ENCODE measurements around the gene CHMP2A. TPM values are rescaled to one million over a fixed set of nuclear protein-coding genes. Genes with fewer than 3 reads are reported as not detected.

The CHMP2A gene
- total and polyA plus RNA-seq, 2 of the 13 experiments (the other 11 are each of a cell fraction or from before 2014, with no cell fraction given) = 49.7 to 55.0 TPM

GRCh38 chr19:58575183-58576041 lies 20.5 kb upstream of the CHMP2A start (continued):
- TF ChIP-seq ZNF468 (CRISPR knock-in tag; IDR thresholded peaks at IDR 0.05) = no peak
- TF ChIP-seq ZBTB8A (CRISPR knock-in tag; IDR thresholded peaks at IDR 0.05; ENCODE audit: borderline replicate concordance, low read depth) = no peak
- TF ChIP-seq XRCC5 (optimal IDR thresholded peaks at IDR 0.05; ENCODE audit: low read length) = peak; percentile 28
- TF ChIP-seq ZNF558 (CRISPR knock-in tag; IDR thresholded peaks at IDR 0.05; ENCODE audit: borderline replicate concordance) = peak; percentile 30; the same call in 1 of the 2 replicates
- TF ChIP-seq NR2F2 (IDR thresholded peaks at IDR 0.05; ENCODE audit: borderline replicate concordance, low read depth) = no peak
- TF ChIP-seq RNF2 (conservative IDR thresholded peaks at IDR 0.05; ENCODE audit: low read depth) = peak; percentile 76; the same call in 1 of the 2 replicates
- no peak for TF ChIP-seq TIGD3 (CRISPR knock-in tag; IDR thresholded peaks at IDR 0.05; ENCODE audit: borderline replicate concordance)
- TF ChIP-seq SIX1 (CRISPR knock-in tag; IDR thresholded peaks at IDR 0.05; ENCODE audit: borderline replicate concordance) = no peak
- no peak for TF ChIP-seq TRAFD1 (CRISPR knock-in tag; IDR thresholded peaks at IDR 0.05; ENCODE audit: borderline replicate concordance)
- no peak for TF ChIP-seq ZNF660 (CRISPR knock-in tag; IDR thresholded peaks at IDR 0.05; ENCODE audit: borderline replicate concordance, low read depth)
- TF ChIP-seq ZNF570 (CRISPR knock-in tag; IDR thresholded peaks at IDR 0.05; ENCODE audit: borderline replicate concordance) = no peak
- TF ChIP-seq IRF1 (CRISPR knock-in tag; IDR thresholded peaks at IDR 0.05; ENCODE audit: low read depth) = no peak
- peak; percentile 82; the same call in 1 of the 2 replicates for TF ChIP-seq NFE2L1 (CRISPR knock-in tag; IDR thresholded peaks at IDR 0.05; ENCODE audit: borderline replicate concordance)
- TF ChIP-seq ZNF709 (CRISPR knock-in tag; IDR thresholded peaks at IDR 0.05) = peak; percentile 52; the same call in 1 of the 2 replicates
- TF ChIP-seq DZIP1 (CRISPR knock-in tag; IDR thresholded peaks at IDR 0.05) = no peak
- TF ChIP-seq TOPORS (CRISPR knock-in tag; IDR thresholded peaks at IDR 0.05) = no peak
- peak; percentile 64 for TF ChIP-seq ZNF574 (CRISPR knock-in tag; IDR thresholded peaks at IDR 0.05)
- TF ChIP-seq ATF7-NPFF (CRISPR knock-in tag; IDR thresholded peaks at IDR 0.05; ENCODE audit: low read depth) = peak; percentile 19; the same call in 1 of the 2 replicates
- TF ChIP-seq ZNF121 (CRISPR knock-in tag; IDR thresholded peaks at IDR 0.05) = no peak
